Measurements from ENCODE around the gene RFX1.

Gene RFX1

GRCh38 chr19:13966684-13967128 lies 39.4 kb downstream of the RFX1 start:
- Histone ChIP-seq H3K36me3 (ENCODE audit: control insufficient read depth, low read length) (peaks cover 32% of the 10 kb centered on the region), H3K79me2 (ENCODE audit: control insufficient read depth, low read length) (no peaks in the 10 kb centered on the region), H3K4me1 (ENCODE audit: control insufficient read depth, low read length) (no peaks in the 10 kb centered on the region)

GRCh38 chr19:13965926-13966683 lies 40.0 kb downstream of the RFX1 start:
- Histone ChIP-seq H3K27ac (ENCODE audit: low read depth, low read length) (no peak overlapping the region), H3K4me2 (ENCODE audit: low read length) (no peak overlapping the region), H3K4me1 (ENCODE audit: control insufficient read depth, low read length) (no peaks in the 10 kb centered on the region), H3K9me2 (replicated peaks; ENCODE audit: control insufficient read depth, low read length) (no peaks in the 10 kb centered on the region), H3K79me2 (ENCODE audit: control insufficient read depth, low read length) (no peaks in the 10 kb centered on the region), H4K20me1 (ENCODE audit: control insufficient read depth, insufficient read depth, low read depth, low read length) (no peaks in the 10 kb centered on the region), H3K36me3 (ENCODE audit: control insufficient read depth, low read length) (peaks cover 36% of the 10 kb centered on the region), H3K9me3 (ENCODE audit: control insufficient read depth, insufficient read depth, low read length) (no peaks in the 10 kb centered on the region), H3F3A (ENCODE audit: control insufficient read depth, insufficient read depth) (peaks cover 9% of the 10 kb centered on the region; the same call in 1 of the 2 replicates), H3K27me3 (ENCODE audit: control insufficient read depth, low read length) (no peaks in the 10 kb centered on the region), H3K4me3 (ENCODE audit: low read length) (no peak overlapping the region)
- no peak for TF ChIP-seq CTCF (IDR thresholded peaks at IDR 0.05; ENCODE audit: low read depth, low read length, poor library complexity, severe bottlenecking)
- no peak for TF ChIP-seq EZH2phosphoT487 (IDR thresholded peaks at IDR 0.05; ENCODE audit: borderline replicate concordance, low read length)

More at GRCh38 chr19:13966684-13967128, 39.4 kb downstream of the RFX1 start:
- Histone ChIP-seq H3K9me3 (ENCODE audit: control insufficient read depth, insufficient read depth, low read length) (no peaks in the 10 kb centered on the region), H3K27me3 (ENCODE audit: control insufficient read depth, low read length) (no peaks in the 10 kb centered on the region), H3K4me2 (ENCODE audit: low read length) (no peak overlapping the region), H3F3A (ENCODE audit: control insufficient read depth, insufficient read depth) (peaks cover 9% of the 10 kb centered on the region; the same call in 1 of the 2 replicates), H3K27ac (ENCODE audit: low read depth, low read length) (no peak overlapping the region), H3K9me2 (replicated peaks; ENCODE audit: control insufficient read depth, low read length) (no peaks in the 10 kb centered on the region), H3K4me3 (ENCODE audit: low read length) (no peak overlapping the region), H4K20me1 (ENCODE audit: control insufficient read depth, insufficient read depth, low read depth, low read length) (no peaks in the 10 kb centered on the region)
- TF ChIP-seq EZH2phosphoT487 (IDR thresholded peaks at IDR 0.05; ENCODE audit: borderline replicate concordance, low read length) (no peak), CTCF (IDR thresholded peaks at IDR 0.05; ENCODE audit: low read depth, low read length, poor library complexity, severe bottlenecking) (no peak)

DNA sequence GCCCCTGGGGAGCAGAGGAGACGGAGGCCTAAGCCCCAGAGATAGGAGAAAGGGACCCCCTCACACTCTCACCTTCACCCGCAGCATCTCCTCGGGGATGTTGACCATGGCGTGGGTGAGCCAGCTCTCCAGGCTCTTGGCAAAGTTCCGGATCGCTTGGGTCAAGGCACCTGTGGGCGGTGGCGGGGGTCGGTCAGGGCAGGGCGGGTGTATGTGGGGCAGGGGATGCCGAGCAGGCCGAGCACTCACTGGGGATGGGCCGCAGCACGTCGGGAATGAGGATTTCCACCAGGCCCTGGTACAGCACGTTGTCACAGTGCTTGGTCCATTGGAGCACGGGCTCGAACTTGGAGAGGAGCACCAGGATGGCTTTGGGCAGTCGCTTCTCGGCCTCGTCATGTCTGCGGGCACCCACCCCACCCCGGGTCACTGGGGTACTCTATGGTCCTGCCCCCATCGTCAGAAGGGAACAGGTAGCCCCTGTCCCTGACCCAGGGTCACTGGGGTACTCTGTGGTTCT lies 40.7 kb downstream of the RFX1 start:
- Histone ChIP-seq H3K9me3 (ENCODE audit: control insufficient read depth, insufficient read depth, low read length) (no peaks in the 10 kb centered on the region), H3K4me3 (ENCODE audit: low read length) (no peak overlapping the region), H3K27me3 (ENCODE audit: control insufficient read depth, low read length) (no peaks in the 10 kb centered on the region), H3K4me1 (ENCODE audit: control insufficient read depth, low read length) (no peaks in the 10 kb centered on the region), H4K20me1 (ENCODE audit: control insufficient read depth, insufficient read depth, low read depth, low read length) (no peaks in the 10 kb centered on the region), H3K4me2 (ENCODE audit: low read length) (no peak overlapping the region), H3K27ac (ENCODE audit: low read depth, low read length) (no peak overlapping the region), H3K36me3 (ENCODE audit: control insufficient read depth, low read length) (peaks cover 43% of the 10 kb centered on the region), H3K79me2 (ENCODE audit: control insufficient read depth, low read length) (no peaks in the 10 kb centered on the region), H3F3A (ENCODE audit: control insufficient read depth, insufficient read depth) (peaks cover 9% of the 10 kb centered on the region; the same call in 1 of the 2 replicates), H3K9me2 (replicated peaks; ENCODE audit: control insufficient read depth, low read length) (no peaks in the 10 kb centered on the region)
- TF ChIP-seq EZH2phosphoT487 (IDR thresholded peaks at IDR 0.05; ENCODE audit: borderline replicate concordance, low read length), result no peak
- TF ChIP-seq CTCF (IDR thresholded peaks at IDR 0.05; ENCODE audit: low read depth, low read length, poor library complexity, severe bottlenecking), result no peak

Measured in DOHH2 (cell line).